Activated gamma-delta T cell (primary cell): ENCODE measurements around the gene CUX1.
"Not testable (repeated sequence)": the region's sequence is repeated elsewhere in the genome, so short reads cannot be mapped to it uniquely, and the experiment has no call there.

Experiments
- DNase-seq: peaks from one replicate; lab custom pipeline; 2025; lab: John Stamatoyannopoulos, UW

CUX1 gene

GRCh38 chr7:102287111-102287980, 469.9 kb downstream of the CUX1 start:
- no peak for DNase-seq

GRCh38 chr7:102287981-102288278, 470.5 kb downstream of the CUX1 start:
- no peak for DNase-seq

- no peak for DNase-seq
These were observed 471.0 kb downstream of the CUX1 start for GRCh38 chr7:102288285-102288930.

- no peak for DNase-seq
These were observed 471.6 kb downstream of the CUX1 start for GRCh38 chr7:102289057-102289456.

- DNase-seq, result no peak
These were observed 473.9 kb downstream of the CUX1 start for GRCh38 chr7:102291056-102291915.

- DNase-seq, result no peak
These were observed 474.5 kb downstream of the CUX1 start for GRCh38 chr7:102291916-102292267.

GRCh38 chr7:102292813-102293798, 475.7 kb downstream of the CUX1 start:
- DNase-seq, result no peak

- no peak for DNase-seq
These were observed 477.2 kb downstream of the CUX1 start for GRCh38 chr7:102294589-102294988.

- DNase-seq, result no peak
These were observed 478.1 kb downstream of the CUX1 start for GRCh38 chr7:102295346-102296178.

GRCh38 chr7:102296179-102296438, 478.7 kb downstream of the CUX1 start:
- no peak for DNase-seq

- DNase-seq, result no peak
These were observed 479.1 kb downstream of the CUX1 start for GRCh38 chr7:102296514-102296913.

- DNase-seq, result no peak
These were observed 480.2 kb downstream of the CUX1 start for GRCh38 chr7:102297487-102298218.

GRCh38 chr7:102300643-102301221, 483.3 kb downstream of the CUX1 start:
- no peak for DNase-seq

GRCh38 chr7:102301367-102301766, 483.9 kb downstream of the CUX1 start:
- not testable (repeated sequence) for DNase-seq

GRCh38 chr7:102302025-102302424, 484.6 kb downstream of the CUX1 start:
- DNase-seq, result no peak

- no peak for DNase-seq
These were observed 486.4 kb downstream of the CUX1 start for GRCh38 chr7:102303669-102304422.

GRCh38 chr7:102304668-102305067, 487.2 kb downstream of the CUX1 start:
- DNase-seq, result no peak

GRCh38 chr7:102305414-102306268, 488.2 kb downstream of the CUX1 start:
- no peak for DNase-seq
